IMR-90 (cell line): ENCODE data around the gene LHPP.

ENCODE experiments used
- CEBPB ChIP-seq: IDR thresholded peaks from 2 replicates; pipeline ENCODE4 v1.6.1; 2012; ENCODE audit warnings: low read depth, low read length, improper control_type of control experiment
- FOS ChIP-seq: fragments of 150-350 bp; IDR thresholded peaks from 2 replicates; pipeline ENCODE4 v1.6.1; 2016; ENCODE audit warnings: low read depth, low read length
- MAFK ChIP-seq: IDR thresholded peaks from 2 replicates; pipeline ENCODE4 v1.6.1; 2012; ENCODE audit warnings: low read depth, low read length, improper control_type of control experiment
- POLR2A ChIP-seq: IDR thresholded peaks from 2 replicates; pipeline ENCODE4 v1.6.1; 2012; ENCODE audit warnings: mild to moderate bottlenecking, low read depth, low read length
- RAD21 ChIP-seq: IDR thresholded peaks from 2 replicates; pipeline ENCODE4 v1.6.1; 2012; ENCODE audit warnings: low read length, improper control_type of control experiment
- RCOR1 ChIP-seq: IDR thresholded peaks from 2 replicates; pipeline ENCODE4 v1.6.1; 2012; ENCODE audit warnings: mild to moderate bottlenecking, low read length, improper control_type of control experiment; ENCODE audit not compliant: insufficient replicate concordance
- RFX5 ChIP-seq: IDR thresholded peaks from 2 replicates; pipeline ENCODE4 v1.8.0; 2012; ENCODE audit warnings: low read depth, mild to moderate bottlenecking, low read length, moderate library complexity
- SMC3 ChIP-seq: fragments of 150-350 bp; IDR thresholded peaks from 2 replicates; pipeline ENCODE4 v1.6.1; 2016; ENCODE audit warnings: low read depth, mild to moderate bottlenecking, antibody characterized with exemption, low read length, moderate library complexity
- TF ChIP-seq, protein P1 (sequence below): conservative IDR thresholded peaks from 2 replicates; pipeline ENCODE4 v1.5.1; 2012; ENCODE audit warnings: mild to moderate bottlenecking, low read depth, low read length, improper control_type of control experiment
- TF ChIP-seq, protein P2 (sequence below): fragments of 150-350 bp; IDR thresholded peaks from 2 replicates; pipeline ENCODE4 v1.6.1; 2017; ENCODE audit warnings: mild to moderate bottlenecking, antibody characterized with exemption, low read length, low read depth

DNA sequence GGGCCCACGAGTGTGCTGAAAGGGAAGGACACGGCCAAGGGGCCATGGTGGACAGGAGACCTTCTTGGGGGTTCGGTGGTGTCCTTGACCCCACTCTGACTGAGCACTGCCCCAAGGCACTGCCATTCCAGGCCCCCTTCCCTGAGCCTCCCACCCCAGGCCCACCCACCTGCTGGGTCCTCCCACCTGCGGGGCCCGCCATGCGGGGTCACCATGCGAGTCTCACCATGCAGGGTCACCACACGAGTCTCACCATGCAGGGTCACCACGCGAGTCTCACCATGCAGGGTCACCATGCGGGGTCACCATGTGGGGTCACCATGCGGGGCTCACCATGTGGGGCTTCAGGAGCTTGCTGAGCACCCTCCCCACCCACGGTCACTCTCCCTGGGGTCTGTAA lies 76.3 kb downstream of the LHPP start:
- TF ChIP-seq, protein P1, sequence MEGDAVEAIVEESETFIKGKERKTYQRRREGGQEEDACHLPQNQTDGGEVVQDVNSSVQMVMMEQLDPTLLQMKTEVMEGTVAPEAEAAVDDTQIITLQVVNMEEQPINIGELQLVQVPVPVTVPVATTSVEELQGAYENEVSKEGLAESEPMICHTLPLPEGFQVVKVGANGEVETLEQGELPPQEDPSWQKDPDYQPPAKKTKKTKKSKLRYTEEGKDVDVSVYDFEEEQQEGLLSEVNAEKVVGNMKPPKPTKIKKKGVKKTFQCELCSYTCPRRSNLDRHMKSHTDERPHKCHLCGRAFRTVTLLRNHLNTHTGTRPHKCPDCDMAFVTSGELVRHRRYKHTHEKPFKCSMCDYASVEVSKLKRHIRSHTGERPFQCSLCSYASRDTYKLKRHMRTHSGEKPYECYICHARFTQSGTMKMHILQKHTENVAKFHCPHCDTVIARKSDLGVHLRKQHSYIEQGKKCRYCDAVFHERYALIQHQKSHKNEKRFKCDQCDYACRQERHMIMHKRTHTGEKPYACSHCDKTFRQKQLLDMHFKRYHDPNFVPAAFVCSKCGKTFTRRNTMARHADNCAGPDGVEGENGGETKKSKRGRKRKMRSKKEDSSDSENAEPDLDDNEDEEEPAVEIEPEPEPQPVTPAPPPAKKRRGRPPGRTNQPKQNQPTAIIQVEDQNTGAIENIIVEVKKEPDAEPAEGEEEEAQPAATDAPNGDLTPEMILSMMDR = no peak
- TF ChIP-seq MAFK = no peak
- no peak for TF ChIP-seq POLR2A
- no peak for TF ChIP-seq RFX5
- TF ChIP-seq RCOR1 = no peak
- no peak for TF ChIP-seq FOS
- no peak for TF ChIP-seq RAD21
- TF ChIP-seq, protein P2, sequence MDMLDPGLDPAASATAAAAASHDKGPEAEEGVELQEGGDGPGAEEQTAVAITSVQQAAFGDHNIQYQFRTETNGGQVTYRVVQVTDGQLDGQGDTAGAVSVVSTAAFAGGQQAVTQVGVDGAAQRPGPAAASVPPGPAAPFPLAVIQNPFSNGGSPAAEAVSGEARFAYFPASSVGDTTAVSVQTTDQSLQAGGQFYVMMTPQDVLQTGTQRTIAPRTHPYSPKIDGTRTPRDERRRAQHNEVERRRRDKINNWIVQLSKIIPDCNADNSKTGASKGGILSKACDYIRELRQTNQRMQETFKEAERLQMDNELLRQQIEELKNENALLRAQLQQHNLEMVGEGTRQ = no peak
- TF ChIP-seq SMC3 = no peak
- TF ChIP-seq CEBPB = no peak
